ENCODE results near the gene TUBB2A.
"Not testable (repeated sequence)": the region's sequence is repeated elsewhere in the genome, so short reads cannot be mapped to it uniquely, and the experiment has no call there.

TUBB2A gene

DNA sequence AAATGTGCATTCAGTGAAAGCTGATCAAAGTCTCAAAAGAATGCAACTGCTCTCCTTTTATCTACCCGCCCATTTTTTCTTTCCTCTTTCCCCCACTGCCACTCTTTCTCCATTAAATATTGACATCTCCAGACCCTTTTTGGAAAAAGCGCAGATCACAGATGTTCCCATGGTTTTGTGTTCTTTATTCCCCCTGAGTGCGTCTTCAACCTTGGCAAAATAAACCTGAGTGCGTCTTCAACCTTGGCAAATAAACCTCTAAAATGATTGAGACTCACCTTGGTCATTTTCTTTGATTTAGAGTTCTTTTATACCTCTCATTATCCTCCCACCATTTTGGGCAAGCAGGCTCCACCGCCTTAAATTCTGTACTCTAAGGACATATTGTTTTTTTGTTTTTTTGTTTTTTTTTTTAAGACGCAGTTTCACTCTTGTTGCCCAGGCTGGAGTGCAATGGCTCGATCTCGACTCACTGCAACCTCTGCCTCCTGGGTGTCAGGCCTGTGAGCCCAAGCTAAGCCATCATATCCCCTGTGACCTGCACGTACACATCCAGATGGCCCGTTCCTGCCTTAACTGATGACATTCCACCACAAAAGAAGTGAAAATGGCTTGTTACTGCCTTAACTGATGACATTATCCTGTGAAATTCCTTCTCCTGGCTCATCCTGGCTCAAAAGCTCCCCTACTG lies 9.3 kb upstream of the TUBB2A start:
- not testable (repeated sequence) for H3K27ac ChIP-seq (ENCODE audit: low read depth, low read length); H3K27me3 ChIP-seq (ENCODE audit: control insufficient read depth in 1 of 2, insufficient read depth in 2 of 2, low read length in 2 of 2); H3K9me3 ChIP-seq (ENCODE audit: control insufficient read depth in 1 of 2, low read length in 2 of 2); H3K36me3 ChIP-seq (ENCODE audit: control insufficient read depth in 1 of 2, insufficient read depth in 2 of 2, low read length in 2 of 2); H3K9ac ChIP-seq (ENCODE audit: low read depth in 1 of 2, low read length in 2 of 2); H3K4me3 ChIP-seq (ENCODE audit: low read depth in 1 of 2, low read length in 2 of 2); H3K4me1 ChIP-seq (ENCODE audit: control insufficient read depth in 1 of 2, insufficient read depth in 2 of 2, low read length in 2 of 2)

GRCh38 chr6:3165631-3166534 lies 8.5 kb upstream of the TUBB2A start:
- Histone ChIP-seq H3K4me3 (ENCODE audit: low read depth in 1 of 2, low read length in 2 of 2) (no peak overlapping the region), H3K9ac (ENCODE audit: low read depth in 1 of 2, low read length in 2 of 2) (no peak overlapping the region), H3K4me1 (ENCODE audit: control insufficient read depth in 1 of 2, insufficient read depth in 2 of 2, low read length in 2 of 2) (peaks cover 2 to 9% of the 10 kb centered on the region in 2 donors), H3K27ac (ENCODE audit: low read depth, low read length) (no peak overlapping the region), H3K27me3 (ENCODE audit: control insufficient read depth in 1 of 2, insufficient read depth in 2 of 2, low read length in 2 of 2) (no peaks in the 10 kb centered on the region), H3K36me3 (ENCODE audit: control insufficient read depth in 1 of 2, insufficient read depth in 2 of 2, low read length in 2 of 2) (no peaks in the 10 kb centered on the region), H3K9me3 (ENCODE audit: control insufficient read depth in 1 of 2, low read length in 2 of 2) (no peaks in the 10 kb centered on the region)

DNA sequence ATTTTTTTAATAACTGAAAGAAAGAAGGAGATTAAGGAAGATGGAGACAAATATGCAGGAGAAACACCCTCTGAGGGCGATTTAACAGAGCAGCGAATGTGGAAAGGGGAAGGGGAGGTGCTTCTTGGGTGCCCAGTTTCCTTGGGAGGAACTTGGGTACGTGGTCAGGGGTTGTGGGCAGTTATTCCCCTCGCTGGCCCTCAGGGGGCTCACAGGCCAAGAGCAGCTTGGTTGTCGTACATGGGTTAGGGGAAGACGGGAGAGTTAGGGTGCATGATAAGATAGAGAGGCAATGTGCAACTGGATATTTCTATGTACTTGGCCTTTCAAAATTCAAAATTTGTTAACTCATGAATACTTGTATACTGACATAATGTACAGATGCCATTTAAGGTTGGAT lies 7.0 kb upstream of the TUBB2A start:
- Histone ChIP-seq H3K9me3 (ENCODE audit: control insufficient read depth in 1 of 2, low read length in 2 of 2) (no peaks in the 10 kb centered on the region), H3K27me3 (ENCODE audit: control insufficient read depth in 1 of 2, insufficient read depth in 2 of 2, low read length in 2 of 2) (no peaks in the 10 kb centered on the region), H3K4me1 (ENCODE audit: control insufficient read depth in 1 of 2, insufficient read depth in 2 of 2, low read length in 2 of 2) (peaks cover 12 to 16% of the 10 kb centered on the region in 2 donors)

DNA sequence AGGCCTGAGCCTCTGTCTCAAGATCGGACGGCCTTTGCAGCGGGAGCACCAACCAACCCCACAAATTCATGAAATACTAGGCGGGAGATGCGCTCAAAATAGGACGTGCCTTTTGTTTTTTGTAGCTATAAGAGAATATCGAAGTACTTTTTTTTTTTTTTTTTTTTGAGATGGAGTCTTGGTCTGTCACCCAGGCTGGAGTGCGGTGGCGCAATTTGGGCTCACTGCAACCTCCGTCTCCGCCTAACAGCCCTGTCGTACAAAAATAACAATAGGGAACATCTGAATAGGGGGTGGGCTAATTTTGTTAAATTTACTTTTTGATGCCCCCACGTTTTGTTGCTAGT lies 5.9 kb upstream of the TUBB2A start:
- no peaks in the 10 kb centered on the region for H3K27me3 ChIP-seq (ENCODE audit: control insufficient read depth in 1 of 2, insufficient read depth in 2 of 2, low read length in 2 of 2)
- peak overlapping the region; percentile 45 to 59 for H3K4me3 ChIP-seq (ENCODE audit: low read depth in 1 of 2, low read length in 2 of 2)
- no peaks in the 10 kb centered on the region for H3K9me3 ChIP-seq (ENCODE audit: control insufficient read depth in 1 of 2, low read length in 2 of 2)
- H3K9ac ChIP-seq (ENCODE audit: low read depth in 1 of 2, low read length in 2 of 2), result peak overlapping the region; percentile 58 to 72
- H3K36me3 ChIP-seq (ENCODE audit: control insufficient read depth in 1 of 2, insufficient read depth in 2 of 2, low read length in 2 of 2), result no peaks in the 10 kb centered on the region
- peak overlapping the region; percentile 18 for H3K27ac ChIP-seq (ENCODE audit: low read depth, low read length)
- peaks cover 18 to 20% of the 10 kb centered on the region in 2 donors for H3K4me1 ChIP-seq (ENCODE audit: control insufficient read depth in 1 of 2, insufficient read depth in 2 of 2, low read length in 2 of 2)

More for the DNA sequence above, 7.0 kb upstream of the TUBB2A start:
- Histone ChIP-seq H3K4me3 (ENCODE audit: low read depth in 1 of 2, low read length in 2 of 2) (no peak overlapping the region), H3K27ac (ENCODE audit: low read depth, low read length) (no peak overlapping the region), H3K9ac (ENCODE audit: low read depth in 1 of 2, low read length in 2 of 2) (no peak overlapping the region), H3K36me3 (ENCODE audit: control insufficient read depth in 1 of 2, insufficient read depth in 2 of 2, low read length in 2 of 2) (no peaks in the 10 kb centered on the region)

DNA sequence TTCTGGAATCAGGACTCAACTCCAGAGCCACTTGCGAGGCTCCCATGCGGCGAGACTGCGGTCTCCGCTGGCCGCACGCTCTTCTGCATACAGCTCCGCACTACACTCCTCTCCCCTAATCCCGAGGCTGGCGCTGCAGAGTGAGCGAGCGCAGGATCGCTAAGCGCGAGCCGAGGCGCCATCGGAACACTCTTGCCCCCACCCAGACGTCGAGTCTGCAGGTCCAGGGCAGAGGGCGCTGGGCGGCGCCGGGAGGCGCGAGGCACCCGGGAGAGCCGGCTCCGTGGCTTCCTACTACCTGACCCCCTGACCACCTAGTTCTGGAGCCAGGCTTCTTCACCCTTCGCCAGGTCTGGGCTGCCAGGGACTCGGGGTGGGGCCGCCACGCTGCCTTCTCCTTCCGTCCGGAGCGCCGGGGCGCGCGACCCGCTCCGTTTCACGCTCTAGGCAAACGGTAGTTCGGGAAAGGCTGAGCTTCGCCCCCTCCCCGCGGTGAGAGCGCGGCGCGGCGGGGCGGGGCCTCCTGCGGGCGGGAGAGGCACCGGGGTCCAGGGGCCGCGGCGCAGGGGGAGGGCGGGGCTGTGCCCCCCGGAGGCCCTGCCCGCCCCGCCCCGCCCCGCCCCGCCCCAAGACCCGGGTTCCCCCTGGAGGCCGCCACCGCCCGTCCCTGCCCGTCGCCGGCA lies 5.4 kb upstream of the TUBB2A start:
- Histone ChIP-seq H3K9me3 (ENCODE audit: control insufficient read depth in 1 of 2, low read length in 2 of 2) (no peaks in the 10 kb centered on the region), H3K9ac (ENCODE audit: low read depth in 1 of 2, low read length in 2 of 2) (peak overlapping the region; percentile 58 to 80), H3K4me1 (ENCODE audit: control insufficient read depth in 1 of 2, insufficient read depth in 2 of 2, low read length in 2 of 2) (peaks cover 20 to 21% of the 10 kb centered on the region in 2 donors), H3K27me3 (ENCODE audit: control insufficient read depth in 1 of 2, insufficient read depth in 2 of 2, low read length in 2 of 2) (no peaks in the 10 kb centered on the region), H3K27ac (ENCODE audit: low read depth, low read length) (peak overlapping the region; percentile 89), H3K36me3 (ENCODE audit: control insufficient read depth in 1 of 2, insufficient read depth in 2 of 2, low read length in 2 of 2) (no peaks in the 10 kb centered on the region), H3K4me3 (ENCODE audit: low read depth in 1 of 2, low read length in 2 of 2) (peak overlapping the region; percentile 59 to 79)

GRCh38 chr6:3162067-3162497 lies 4.7 kb upstream of the TUBB2A start:
- H3K4me1 ChIP-seq (ENCODE audit: control insufficient read depth in 1 of 2, insufficient read depth in 2 of 2, low read length in 2 of 2), result peaks cover 20 to 21% of the 10 kb centered on the region in 2 donors
- peak overlapping the region; percentile 59 to 79 for H3K4me3 ChIP-seq (ENCODE audit: low read depth in 1 of 2, low read length in 2 of 2)
- H3K27ac ChIP-seq (ENCODE audit: low read depth, low read length), result peak overlapping the region; percentile 89
- H3K27me3 ChIP-seq (ENCODE audit: control insufficient read depth in 1 of 2, insufficient read depth in 2 of 2, low read length in 2 of 2), result no peaks in the 10 kb centered on the region
- H3K9ac ChIP-seq (ENCODE audit: low read depth in 1 of 2, low read length in 2 of 2), result peak overlapping the region; percentile 0 to 58
- no peaks in the 10 kb centered on the region for H3K9me3 ChIP-seq (ENCODE audit: control insufficient read depth in 1 of 2, low read length in 2 of 2)
- H3K36me3 ChIP-seq (ENCODE audit: control insufficient read depth in 1 of 2, insufficient read depth in 2 of 2, low read length in 2 of 2), result no peaks in the 10 kb centered on the region

GRCh38 chr6:3159805-3160781 lies 2.7 kb upstream of the TUBB2A start:
- Histone ChIP-seq H3K4me3 (ENCODE audit: low read depth in 1 of 2, low read length in 2 of 2) (peak overlapping the region; percentile 30 to 31), H3K27ac (ENCODE audit: low read depth, low read length) (peak overlapping the region; percentile 82)

GRCh38 chr6:3156184-3157130 lies 887 bp downstream of the TUBB2A start:
- H3K9ac ChIP-seq (ENCODE audit: low read depth in 1 of 2, low read length in 2 of 2), result peak overlapping the region; percentile 81 to 98
- H3K27ac ChIP-seq (ENCODE audit: low read depth, low read length), result peak overlapping the region; percentile 88
- H3K9me3 ChIP-seq (ENCODE audit: control insufficient read depth in 1 of 2, low read length in 2 of 2); H3K27me3 ChIP-seq (ENCODE audit: control insufficient read depth in 1 of 2, insufficient read depth in 2 of 2, low read length in 2 of 2): not testable (repeated sequence)
- H3K4me1 ChIP-seq (ENCODE audit: control insufficient read depth in 1 of 2, insufficient read depth in 2 of 2, low read length in 2 of 2), result peaks cover 13 to 21% of the 10 kb centered on the region in 2 donors
- H3K36me3 ChIP-seq (ENCODE audit: control insufficient read depth in 1 of 2, insufficient read depth in 2 of 2, low read length in 2 of 2), result peaks cover 0 to 16% of the 10 kb centered on the region in 2 donors
- peak overlapping the region; percentile 72 to 79 for H3K4me3 ChIP-seq (ENCODE audit: low read depth in 1 of 2, low read length in 2 of 2)

More at GRCh38 chr6:3159805-3160781, 2.7 kb upstream of the TUBB2A start:
- H3K9me3 ChIP-seq (ENCODE audit: control insufficient read depth in 1 of 2, low read length in 2 of 2), result no peaks in the 10 kb centered on the region
- no peaks in the 10 kb centered on the region for H3K36me3 ChIP-seq (ENCODE audit: control insufficient read depth in 1 of 2, insufficient read depth in 2 of 2, low read length in 2 of 2)
- no peaks in the 10 kb centered on the region for H3K27me3 ChIP-seq (ENCODE audit: control insufficient read depth in 1 of 2, insufficient read depth in 2 of 2, low read length in 2 of 2)
- H3K4me1 ChIP-seq (ENCODE audit: control insufficient read depth in 1 of 2, insufficient read depth in 2 of 2, low read length in 2 of 2), result peaks cover 20 to 21% of the 10 kb centered on the region in 2 donors
- H3K9ac ChIP-seq (ENCODE audit: low read depth in 1 of 2, low read length in 2 of 2), result peak overlapping the region; percentile 57 to 76
